GM19372 (cell line): ENCODE results near the gene TAS2R39.

Experiments
- ATAC-seq: cut with Tn5 transposase; IDR thresholded peaks from one replicate; pipeline ENCODE4 v1.9.1; 2021; ENCODE audit warnings: mild to moderate bottlenecking, low read depth, moderate library complexity; ENCODE audit not compliant: unreplicated experiment

TAS2R39 gene

DNA sequence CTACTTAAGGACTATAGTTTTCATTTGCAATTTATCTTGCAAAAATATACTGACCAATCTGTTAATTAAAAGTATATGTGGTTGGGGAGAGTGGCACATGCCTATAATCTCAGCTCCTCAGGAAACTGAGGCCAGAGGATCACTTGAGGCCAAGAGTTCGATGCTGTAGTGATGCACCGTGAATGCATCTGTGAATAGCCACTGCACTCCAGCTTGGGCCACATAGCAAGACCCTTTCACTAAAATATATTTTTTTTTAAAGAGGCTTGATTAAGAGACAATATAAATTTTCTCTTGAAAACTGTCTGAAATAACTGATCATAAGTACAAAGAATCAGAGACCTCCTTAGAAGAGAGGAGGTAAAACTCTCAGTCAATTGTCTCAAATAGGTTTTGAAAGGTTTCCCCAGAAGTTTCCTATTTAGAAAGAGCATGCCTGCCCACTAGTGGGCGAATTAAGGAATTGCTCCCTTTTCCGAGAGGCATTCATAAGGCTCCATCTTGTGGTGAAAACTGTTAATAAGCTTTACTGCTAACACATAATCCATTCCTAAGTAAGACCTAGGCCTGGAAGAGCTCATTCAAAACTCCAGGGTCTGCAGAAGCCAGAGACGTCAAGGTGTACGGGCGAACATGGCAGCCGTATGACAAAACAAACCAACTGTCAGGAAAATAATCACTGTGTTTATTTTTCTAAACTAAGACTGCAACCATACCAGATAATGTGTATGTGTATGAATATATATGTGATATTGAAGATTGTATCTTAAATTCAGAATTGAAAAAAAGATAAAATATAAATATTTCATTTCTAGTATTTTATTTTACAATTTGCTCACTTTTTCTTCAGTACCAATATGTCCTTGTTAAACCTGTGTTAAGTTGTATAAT lies 31.8 kb downstream of the TAS2R39 start:
- ATAC-seq, result peak; percentile 91

- no peak for ATAC-seq
Measured at GRCh38 chr7:143216151-143216550, 32.9 kb downstream of the TAS2R39 start.

DNA sequence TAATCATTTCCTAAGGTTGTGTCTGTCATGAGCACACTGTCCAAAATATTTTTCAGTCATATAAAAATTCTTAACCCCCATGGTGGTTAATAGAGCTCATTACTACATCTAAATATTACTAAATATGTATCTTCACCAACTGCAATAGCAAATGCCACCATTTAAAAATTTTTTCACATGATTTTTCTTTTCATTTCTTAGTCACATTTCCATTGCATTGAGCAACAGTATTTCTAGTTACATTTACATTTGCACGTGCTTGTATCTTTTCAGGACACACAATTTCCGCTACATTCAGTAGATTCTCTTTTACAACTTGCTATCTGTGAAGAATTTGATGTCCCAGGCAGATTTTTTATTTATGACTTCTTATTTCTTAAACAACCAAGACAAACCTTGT lies 33.5 kb downstream of the TAS2R39 start:
- no peak for ATAC-seq

DNA sequence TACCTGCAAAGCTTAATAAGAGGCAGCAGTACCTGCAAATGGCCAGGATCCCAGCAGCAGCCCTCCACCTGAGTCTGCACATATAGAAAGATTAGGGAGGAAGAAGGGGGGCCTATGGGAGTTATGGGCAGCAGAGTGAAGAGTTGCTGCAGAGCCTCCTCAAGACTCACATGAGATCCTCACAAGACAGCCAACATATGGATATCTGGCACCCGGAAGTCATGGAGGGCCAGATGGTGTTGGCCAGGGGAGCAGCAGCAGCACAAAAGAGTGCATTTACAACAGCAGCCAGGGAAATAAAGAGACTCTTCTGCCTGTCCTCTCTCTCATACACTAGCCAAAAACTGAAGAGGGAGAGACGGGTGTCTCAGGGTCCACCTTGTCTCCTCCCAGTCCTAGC lies 34.6 kb downstream of the TAS2R39 start:
- ATAC-seq, result no peak

DNA sequence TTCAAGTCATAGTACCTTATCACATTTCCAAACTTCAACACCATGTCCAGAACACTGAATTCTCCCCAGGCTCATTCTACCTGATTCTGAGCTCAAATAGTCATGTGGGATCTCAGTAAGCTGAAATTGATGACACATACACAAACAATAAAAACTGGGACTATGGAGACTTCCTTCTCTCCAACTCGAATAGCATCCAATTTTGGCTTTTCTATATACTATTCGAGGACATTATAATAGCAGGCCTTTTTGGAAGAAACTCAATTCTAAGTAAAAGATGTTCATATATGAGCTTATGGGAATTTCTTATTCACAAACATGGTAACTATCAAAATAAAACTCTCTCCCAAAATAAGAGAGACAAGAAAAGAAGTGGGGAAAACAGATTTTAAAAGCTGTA lies 38.1 kb downstream of the TAS2R39 start:
- ATAC-seq, result no peak

- no peak for ATAC-seq
Measured at GRCh38 chr7:143221737-143222136, 38.5 kb downstream of the TAS2R39 start, which contains the start of gene TAS2R40. Gene TAS2R40, plus strand, starts transcription at chr7:143222037. Its CDS starts 42 bp downstream, at chr7:143222079.

- ATAC-seq, result no peak
Measured at GRCh38 chr7:143222782-143223181, 39.6 kb downstream of the TAS2R39 start.

DNA sequence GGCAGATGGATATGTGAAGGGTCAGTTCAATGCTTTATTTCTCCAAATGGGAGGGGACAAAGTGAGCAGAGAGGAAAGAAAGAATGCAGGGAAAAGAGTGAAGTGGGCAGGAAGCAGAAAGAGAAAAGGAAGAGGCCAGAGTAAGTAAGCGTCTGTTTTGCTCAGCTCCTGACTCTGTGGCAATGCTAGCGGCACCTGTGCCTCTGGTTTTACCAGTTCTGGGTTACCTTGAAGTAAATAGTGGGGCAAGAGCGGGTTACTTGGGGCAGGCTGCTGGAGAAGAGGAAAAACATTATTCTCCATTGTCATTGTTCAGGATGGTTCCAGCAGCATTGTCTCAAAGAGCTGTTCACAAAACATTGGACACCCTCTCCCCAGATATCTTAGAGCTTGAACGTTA lies 40.6 kb downstream of the TAS2R39 start:
- ATAC-seq, result no peak

DNA sequence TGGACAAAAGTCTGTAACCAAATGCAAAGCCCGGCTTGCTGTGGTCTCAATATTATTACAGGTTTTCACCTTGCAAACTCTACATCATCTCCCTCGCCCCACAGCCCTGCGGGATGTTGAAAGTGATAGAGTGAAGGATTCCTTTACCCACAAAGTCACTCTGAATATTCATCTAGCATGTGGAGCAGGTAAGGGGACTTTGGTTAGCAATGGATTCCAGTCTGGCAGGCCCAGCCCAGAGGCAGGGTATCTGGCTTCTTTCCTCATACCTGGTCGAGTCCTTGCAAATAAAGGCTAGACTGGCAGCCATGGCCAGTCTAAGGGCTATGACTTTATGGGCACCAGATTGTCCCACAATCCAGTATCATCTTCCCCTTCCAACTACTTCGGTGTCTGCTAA lies 41.8 kb downstream of the TAS2R39 start:
- no peak for ATAC-seq

- no peak for ATAC-seq
Measured at GRCh38 chr7:143227806-143228205, 44.6 kb downstream of the TAS2R39 start.

GRCh38 chr7:143229054-143229790 lies 46.0 kb downstream of the TAS2R39 start:
- no peak for ATAC-seq

- no peak for ATAC-seq
Measured at GRCh38 chr7:143230602-143231457, 47.6 kb downstream of the TAS2R39 start.
